Esophagus squamous epithelium (tissue), 5 donors: Measurements from ENCODE around the gene GTF2A1L. TPM values are rescaled to one million over a fixed set of nuclear protein-coding genes. Genes with fewer than 3 reads are reported as not detected.

Experiments used
- DNase-seq: peaks from one replicate; lab custom pipeline; 2025; lab: John Stamatoyannopoulos, UW
- H3K27ac ChIP-seq, 4 donors: fragments of 200-600 bp; sonication (generic); one replicate each; pipeline ENCODE4 v1.5.1; 2016 to 2019; ENCODE audit warnings: mild to moderate bottlenecking in 1 of 4
- H3K27me3 ChIP-seq, 4 donors: fragments of 200-600 bp; sonication (generic); 1 replicate in 3 of 4; 2 replicates in 1 of 4; pipeline versions ENCODE4 v1.5.1 to v1.6.0; 2017 to 2021; ENCODE audit warnings: antibody characterized with exemption in 1 of 4
- H3K36me3 ChIP-seq, 3 donors: fragments of 200-600 bp; sonication (generic); one replicate each; pipeline ENCODE4 v1.5.1; 2016 to 2019
- H3K4me1 ChIP-seq, 3 donors: fragments of 200-600 bp; sonication (generic); one replicate each; pipeline ENCODE4 v1.5.1; 2017 to 2019
- H3K4me3 ChIP-seq, 4 donors: fragments of 200-600 bp; sonication (generic); 1 replicate in 3 of 4; 2 replicates in 1 of 4; pipeline ENCODE4 v1.5.1; 2016 to 2019; ENCODE audit warnings: mild to moderate bottlenecking in 2 of 4, moderate library complexity in 1 of 4
- H3K9me3 ChIP-seq, 3 donors: fragments of 200-600 bp; sonication (generic); one replicate each; pipeline ENCODE4 v1.5.1; 2016 to 2019
- CTCF ChIP-seq, 6 experiments: fragments of 450-650 bp in 4 of 6; fragments of 200-600 bp in 2 of 6; sonication (generic) in 2 of 6; IDR thresholded peaks; one replicate each; pipeline ENCODE4 v1.5.1; 2016 to 2019; ENCODE audit warnings: antibody characterized with exemption in 6 of 6, mild to moderate bottlenecking in 4 of 6, moderate library complexity in 4 of 6
- POLR2A ChIP-seq, 4 donors: fragments of 450-650 bp; IDR thresholded peaks; one replicate each; pipeline ENCODE4 v1.6.1; 2017; ENCODE audit warnings: antibody characterized with exemption in 4 of 4, mild to moderate bottlenecking in 4 of 4, moderate library complexity in 3 of 4
- WGBS, 2 donors: methylation state at CpG; one replicate each; pipeline ENCODE4 v1.1.5; 2018; 5-methylcytosine and 5-hydroxymethylcytosine counted together
- intact Hi-C: fragments of 100-400 bp; cut with DNase I; formaldehyde crosslinking; loops from one replicate; pipeline ENCODE4 v1.15.0; 2022
- total RNA-seq, 4 donors: library from RNA; depleted of rRNA; stranded (reverse); fragments of >200 nt; gene quantifications; one replicate each; pipeline ENCODE4 v1.1.0, GENCODE V29; 2016
- donor health status: DM: yes; HTN: yes; CAD: no.

Gene GTF2A1L
- total RNA-seq: 1 to 10 TPM in 2 of 4 donors, under 1 TPM in 1, not detected in 1; 0.22 to 4.0 (median 3.6) TPM

DNA sequence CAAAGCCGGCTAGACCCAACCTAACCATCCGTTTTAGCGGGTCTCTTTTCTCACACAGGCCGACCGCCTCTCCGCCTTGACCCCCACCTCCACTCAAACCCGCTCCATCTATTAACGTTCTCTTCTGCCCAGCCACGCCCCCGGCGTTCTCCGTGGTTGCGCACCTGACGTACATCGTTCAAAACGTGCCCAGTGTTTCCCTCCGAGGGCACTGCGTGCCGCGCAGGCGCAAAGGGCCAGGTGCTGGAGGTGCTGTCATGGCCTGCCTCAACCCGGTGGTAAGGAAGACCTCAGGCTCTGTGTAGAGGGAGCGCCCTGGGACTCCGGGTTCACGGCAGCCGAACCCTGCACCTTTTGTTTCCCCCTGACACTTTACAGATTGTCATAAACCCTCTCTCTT is at the start of gene GTF2A1L:
Gene GTF2A1L, plus strand, starts transcription at position 239 of the 400 bp plus-strand sequence. Its CDS starts 19 bp downstream, at position 258.
- WGBS, 2 donors: 78 to 85% methylated on average over 14 to 25 of the region's 26 CpGs
- intact Hi-C loops: no loop called here

DNA sequence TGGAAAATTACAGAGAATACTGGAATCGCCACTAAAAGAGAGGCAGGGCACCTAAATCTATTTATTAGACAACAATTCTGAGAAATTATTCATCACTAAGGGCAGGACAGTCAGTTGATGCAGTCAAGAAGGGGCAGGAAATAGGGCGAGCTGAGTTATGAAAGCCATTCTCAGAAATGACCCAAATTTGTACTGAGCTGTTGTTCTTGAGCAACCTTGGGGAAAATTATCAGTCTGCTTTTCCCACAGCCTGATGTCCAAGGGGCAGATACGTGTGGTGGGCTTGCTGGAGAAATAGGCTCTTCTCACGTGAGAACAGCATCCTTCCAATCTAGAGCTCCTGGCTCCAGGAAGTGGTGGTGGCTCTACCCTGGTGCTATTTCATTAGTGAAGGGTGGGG is 49.1 kb upstream of the GTF2A1L start:
- TF ChIP-seq POLR2A (IDR thresholded peaks at IDR 0.05) (no peak), CTCF (IDR thresholded peaks at IDR 0.05) (no peak)
- intact Hi-C loops: no loop called here
- Histone ChIP-seq H3K4me3 (peak overlapping the region in 1 of 4 donors; percentile 37), H3K27ac (peak overlapping the region in 1 of 4 donors; percentile 54), H3K4me1 (peaks cover 0 to 43% (median 10%) of the 10 kb centered on the region in 3 donors), H3K36me3 (no peaks in the 10 kb centered on the region), H3K27me3 (no peaks in the 10 kb centered on the region), H3K9me3 (no peaks in the 10 kb centered on the region)
- DNase-seq: no peak
- 66 to 70% methylated on average over 4 of the region's 4 CpGs for WGBS, 2 donors

More for the DNA sequence above, at the start of gene GTF2A1L:
- DNase-seq: no peak
- H3K36me3 ChIP-seq: no peaks in the 10 kb centered on the region
- H3K9me3 ChIP-seq: no peaks in the 10 kb centered on the region
- no peaks in the 10 kb centered on the region for H3K27me3 ChIP-seq
- H3K4me3 ChIP-seq: no peak within 1 kb of the TSS
- H3K4me1 ChIP-seq: no peaks in the 10 kb centered on the region
- no peak within 1 kb of the TSS for H3K27ac ChIP-seq
- TF ChIP-seq POLR2A (IDR thresholded peaks at IDR 0.05) (no peak), CTCF (IDR thresholded peaks at IDR 0.05) (no peak)

GRCh38 chr2:48569433-48569832 is 48.2 kb upstream of the GTF2A1L start:
- Histone ChIP-seq H3K27me3 (no peaks in the 10 kb centered on the region), H3K4me3 (no peak overlapping the region), H3K4me1 (peaks cover 0 to 43% (median 10%) of the 10 kb centered on the region in 3 donors), H3K9me3 (no peaks in the 10 kb centered on the region), H3K36me3 (no peaks in the 10 kb centered on the region), H3K27ac (peak overlapping the region in 1 of 4 donors; percentile 54)
- intact Hi-C loops: no loop called here
- no peak for DNase-seq
- TF ChIP-seq CTCF (IDR thresholded peaks at IDR 0.05): no peak
- no peak for TF ChIP-seq POLR2A (IDR thresholded peaks at IDR 0.05)

DNA sequence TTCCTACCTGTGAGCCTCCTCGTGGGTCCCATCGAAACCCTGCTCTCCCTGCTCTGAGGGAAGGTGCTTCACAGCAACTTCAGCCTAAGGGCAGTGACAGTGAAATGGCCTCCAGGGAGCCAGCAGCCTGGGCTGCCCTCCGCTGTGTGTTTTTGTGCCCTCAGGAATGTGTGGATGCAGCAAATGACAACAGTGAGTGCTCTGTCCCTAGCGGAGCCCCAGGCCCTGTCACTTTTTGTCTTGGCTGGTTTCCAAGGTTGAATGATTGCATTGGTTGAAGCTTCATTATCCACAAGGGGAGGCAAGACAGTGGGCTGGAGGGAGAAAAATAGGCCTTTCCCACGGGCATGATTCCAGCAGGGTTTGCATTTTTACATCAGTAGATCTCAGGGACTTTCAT is 44.8 kb upstream of the GTF2A1L start:
- DNase-seq: no peak
- intact Hi-C loops: no loop called here
- Histone ChIP-seq H3K9me3 (no peaks in the 10 kb centered on the region), H3K27me3 (no peaks in the 10 kb centered on the region), H3K4me1 (peaks cover 0 to 25% (median 8%) of the 10 kb centered on the region in 3 donors), H3K36me3 (no peaks in the 10 kb centered on the region), H3K27ac (no peak overlapping the region), H3K4me3 (no peak overlapping the region)
- 46 to 56% methylated on average over 2 to 3 of the region's 5 CpGs for WGBS, 2 donors
- TF ChIP-seq POLR2A (IDR thresholded peaks at IDR 0.05): no peak
- no peak for TF ChIP-seq CTCF (IDR thresholded peaks at IDR 0.05)

DNA sequence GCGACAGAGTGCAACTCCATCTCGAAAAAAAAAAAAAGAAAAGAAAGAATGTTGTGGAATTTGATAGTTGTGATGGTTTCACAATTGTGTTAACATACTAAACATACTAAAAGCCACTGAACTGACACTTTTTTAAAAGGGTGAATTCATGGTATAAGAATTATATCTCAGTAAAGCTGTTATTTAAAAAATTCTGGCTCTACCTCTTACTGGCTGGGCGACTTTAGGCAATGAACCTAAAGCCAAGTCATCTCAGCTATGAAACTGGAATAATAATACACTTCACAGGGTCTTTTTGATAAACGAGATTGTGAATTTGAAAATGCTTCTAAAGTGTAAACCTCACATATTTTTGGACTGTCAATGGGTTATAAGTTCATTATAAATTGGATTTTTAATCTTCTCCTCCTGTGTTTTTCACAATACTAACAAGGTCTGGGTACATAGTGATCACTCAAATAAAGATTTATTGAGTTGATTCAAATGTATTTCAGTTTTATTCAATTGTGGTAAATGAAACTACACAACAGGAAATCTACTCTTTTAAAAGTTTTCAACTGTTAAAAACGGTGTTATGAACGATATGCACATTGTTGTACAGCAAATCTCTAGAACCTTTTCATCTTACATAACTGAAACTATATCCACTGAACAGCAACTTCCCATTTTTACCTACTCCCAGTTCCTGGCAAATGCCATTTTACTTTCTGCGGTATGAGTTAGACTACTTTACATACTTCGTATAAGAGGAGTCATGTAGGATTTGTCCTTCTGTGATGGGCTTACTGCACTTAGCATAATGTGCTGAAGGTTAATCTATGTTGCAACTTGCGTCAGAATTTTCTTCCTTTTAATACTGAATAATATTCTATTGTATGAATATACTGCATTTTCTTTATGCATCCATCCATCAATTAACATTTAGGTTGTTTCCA is 43.0 kb upstream of the GTF2A1L start:
- no peak overlapping the region for H3K27ac ChIP-seq
- H3K9me3 ChIP-seq: no peaks in the 10 kb centered on the region
- intact Hi-C loops: no loop called here
- peaks cover 0 to 12% (median 0%) of the 10 kb centered on the region in 3 donors for H3K4me1 ChIP-seq
- TF ChIP-seq CTCF (IDR thresholded peaks at IDR 0.05) (no peak), POLR2A (IDR thresholded peaks at IDR 0.05) (no peak)
- H3K4me3 ChIP-seq: no peak overlapping the region
- H3K27me3 ChIP-seq: no peaks in the 10 kb centered on the region
- H3K36me3 ChIP-seq: no peaks in the 10 kb centered on the region
- DNase-seq: no peak
- WGBS, 2 donors: 63 to 66% methylated on average over 8 to 9 of the region's 9 CpGs
